A549 treated with AZD9567 at 1 μM for 4 hours (cell line): ENCODE results near the gene SLC45A2. TPM values are rescaled to one million over a fixed set of nuclear protein-coding genes. Genes with fewer than 3 reads are reported as not detected.

Source experiments
- total RNA-seq: library from RNA; stranded (reverse); fragments of 200-300 nt; extraction: Qiagen RNA extraction; gene quantifications from 5 replicates; pipeline ENCODE4 v1.2.3, GENCODE V29; 2022; ENCODE audit not compliant: insufficient read depth

The SLC45A2 gene, protein sequence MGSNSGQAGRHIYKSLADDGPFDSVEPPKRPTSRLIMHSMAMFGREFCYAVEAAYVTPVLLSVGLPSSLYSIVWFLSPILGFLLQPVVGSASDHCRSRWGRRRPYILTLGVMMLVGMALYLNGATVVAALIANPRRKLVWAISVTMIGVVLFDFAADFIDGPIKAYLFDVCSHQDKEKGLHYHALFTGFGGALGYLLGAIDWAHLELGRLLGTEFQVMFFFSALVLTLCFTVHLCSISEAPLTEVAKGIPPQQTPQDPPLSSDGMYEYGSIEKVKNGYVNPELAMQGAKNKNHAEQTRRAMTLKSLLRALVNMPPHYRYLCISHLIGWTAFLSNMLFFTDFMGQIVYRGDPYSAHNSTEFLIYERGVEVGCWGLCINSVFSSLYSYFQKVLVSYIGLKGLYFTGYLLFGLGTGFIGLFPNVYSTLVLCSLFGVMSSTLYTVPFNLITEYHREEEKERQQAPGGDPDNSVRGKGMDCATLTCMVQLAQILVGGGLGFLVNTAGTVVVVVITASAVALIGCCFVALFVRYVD
- total RNA-seq, result 0.05 TPM in 2 of 5 replicates, not detected in the others

DNA sequence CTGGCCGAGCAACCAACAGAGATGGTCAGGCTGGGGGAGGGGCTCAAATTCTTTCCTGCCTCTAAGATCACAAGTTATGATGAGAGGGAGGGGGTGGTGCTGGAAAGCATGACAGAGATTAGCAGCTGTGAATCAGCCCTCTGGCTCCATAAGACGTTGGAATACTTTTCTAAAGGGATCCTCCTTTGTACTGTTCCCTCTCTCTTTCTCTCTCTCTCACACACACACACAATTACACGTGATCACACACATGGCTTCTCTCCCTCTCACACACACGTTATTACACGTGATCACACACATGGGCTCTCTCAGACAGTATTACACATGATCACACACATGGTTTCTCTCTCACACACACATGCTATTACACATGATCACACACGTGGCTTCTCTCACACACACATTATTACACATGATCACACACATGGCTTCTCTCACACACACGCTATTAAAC, at the start of gene SLC45A2:
Gene SLC45A2 (minus strand): TSS at position 23 of the 454 bp plus-strand sequence. CDS start 110 bp downstream, outside the sequence.

DNA sequence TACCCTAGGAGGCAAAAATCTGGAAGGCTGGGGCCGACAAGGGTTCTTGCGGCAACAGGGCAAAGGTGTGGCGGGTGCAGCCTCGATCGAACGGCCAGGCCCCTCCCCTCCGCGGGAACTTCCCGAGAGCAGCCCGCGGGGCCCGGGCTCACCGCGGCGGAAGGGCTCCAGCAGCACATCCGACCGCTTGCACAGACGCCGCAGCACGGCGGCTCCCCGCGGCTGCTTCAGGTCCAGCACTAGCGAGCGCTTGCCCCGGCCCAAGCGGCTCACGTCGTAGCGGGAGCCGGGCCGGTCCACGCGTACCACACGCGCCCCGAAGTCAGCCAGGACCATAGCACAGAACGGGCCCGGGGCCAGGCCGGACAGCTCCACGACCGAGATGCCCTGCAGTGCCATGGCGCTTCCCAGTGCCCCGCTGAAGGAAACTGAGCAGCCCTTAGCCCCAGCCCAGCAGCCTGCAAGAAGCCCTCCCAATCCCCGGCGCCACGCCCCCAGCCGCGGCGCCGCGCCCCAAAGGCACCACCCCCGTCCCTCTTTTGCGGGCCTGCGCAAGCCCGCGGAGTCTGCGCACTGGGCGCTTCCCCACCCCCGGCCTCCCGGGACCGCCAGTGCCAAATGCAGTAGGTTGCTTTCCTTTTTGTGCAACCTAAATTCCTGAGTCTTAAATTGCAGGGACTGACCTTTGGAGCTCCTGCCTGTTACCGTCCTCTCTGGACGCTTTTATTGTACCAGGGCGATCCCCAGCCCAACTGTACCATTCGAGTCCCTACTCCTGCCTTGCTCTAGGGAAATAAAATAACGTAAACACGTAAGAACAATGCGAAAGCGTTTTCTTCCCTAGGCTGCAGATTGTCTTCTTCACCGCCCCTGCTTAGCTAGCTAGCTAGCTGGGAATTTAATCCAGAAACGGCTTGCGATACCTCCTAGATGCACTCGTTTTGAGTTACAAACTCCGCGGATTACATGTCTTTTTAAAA, 23.4 kb upstream of the SLC45A2 start, which contains the start of gene AMACR:
Gene AMACR (minus strand): TSS at position 430 of the 980 bp plus-strand sequence. CDS start 31 bp downstream, at position 399.

DNA sequence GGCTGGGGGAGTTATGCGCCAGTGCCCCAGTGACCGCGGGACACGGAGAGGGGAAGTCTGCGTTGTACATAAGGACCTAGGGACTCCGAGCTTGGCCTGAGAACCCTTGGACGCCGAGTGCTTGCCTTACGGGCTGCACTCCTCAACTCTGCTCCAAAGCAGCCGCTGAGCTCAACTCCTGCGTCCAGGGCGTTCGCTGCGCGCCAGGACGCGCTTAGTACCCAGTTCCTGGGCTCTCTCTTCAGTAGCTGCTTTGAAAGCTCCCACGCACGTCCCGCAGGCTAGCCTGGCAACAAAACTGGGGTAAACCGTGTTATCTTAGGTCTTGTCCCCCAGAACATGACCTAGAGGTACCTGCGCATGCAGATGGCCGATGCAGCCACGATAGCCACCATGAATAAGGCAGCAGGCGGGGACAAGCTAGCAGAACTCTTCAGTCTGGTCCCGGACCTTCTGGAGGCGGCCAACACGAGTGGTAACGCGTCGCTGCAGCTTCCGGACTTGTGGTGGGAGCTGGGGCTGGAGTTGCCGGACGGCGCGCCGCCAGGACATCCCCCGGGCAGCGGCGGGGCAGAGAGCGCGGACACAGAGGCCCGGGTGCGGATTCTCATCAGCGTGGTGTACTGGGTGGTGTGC, 48.0 kb downstream of the SLC45A2 start, which contains the start of gene RXFP3:
Gene RXFP3 (plus strand): TSS at position 6 of the 636 bp plus-strand sequence. CDS start 355 bp downstream, at position 361.

Other genes starting within 250 kb of the SLC45A2 start
- gene ADAMTS12, start 92.7 kb downstream of the SLC45A2 start, total RNA-seq, result 2.5 to 5.9 TPM (median 5.2 TPM) in 5 replicates
- gene RXFP3, start 48.3 kb downstream of the SLC45A2 start, total RNA-seq, result not detected in 5 replicates
- 15.2 to 23.2 TPM (median 18.7 TPM) in 5 replicates for gene AMACR, start 23.4 kb upstream of the SLC45A2 start, total RNA-seq
- gene C1QTNF3, start 58.5 kb upstream of the SLC45A2 start, total RNA-seq, result 0.13 to 0.25 TPM (median 0.15 TPM) in 4 of 5 replicates, not detected in the other